Measurements from ENCODE around the gene YES1.

DNA sequence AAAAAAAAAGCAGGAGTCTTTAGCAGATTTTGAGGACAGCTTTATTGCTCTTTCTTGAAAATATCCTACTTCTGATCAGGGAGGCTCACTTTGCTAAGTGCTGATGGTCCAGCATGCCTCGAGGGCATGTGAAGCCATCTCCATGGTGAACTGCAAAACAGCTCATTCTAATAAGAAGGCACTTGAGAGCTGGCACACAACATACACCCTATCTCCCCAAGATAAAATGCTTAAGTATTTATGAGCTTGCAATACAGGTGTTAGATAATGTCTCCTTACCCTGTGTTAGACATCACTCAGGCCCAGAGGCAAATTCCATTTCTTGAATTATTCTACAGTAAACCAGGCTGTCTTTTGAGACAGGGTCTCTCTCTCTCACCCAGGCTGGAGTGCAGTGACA, 102.3 kb downstream of the YES1 start:
- TF ChIP-seq, protein P1, sequence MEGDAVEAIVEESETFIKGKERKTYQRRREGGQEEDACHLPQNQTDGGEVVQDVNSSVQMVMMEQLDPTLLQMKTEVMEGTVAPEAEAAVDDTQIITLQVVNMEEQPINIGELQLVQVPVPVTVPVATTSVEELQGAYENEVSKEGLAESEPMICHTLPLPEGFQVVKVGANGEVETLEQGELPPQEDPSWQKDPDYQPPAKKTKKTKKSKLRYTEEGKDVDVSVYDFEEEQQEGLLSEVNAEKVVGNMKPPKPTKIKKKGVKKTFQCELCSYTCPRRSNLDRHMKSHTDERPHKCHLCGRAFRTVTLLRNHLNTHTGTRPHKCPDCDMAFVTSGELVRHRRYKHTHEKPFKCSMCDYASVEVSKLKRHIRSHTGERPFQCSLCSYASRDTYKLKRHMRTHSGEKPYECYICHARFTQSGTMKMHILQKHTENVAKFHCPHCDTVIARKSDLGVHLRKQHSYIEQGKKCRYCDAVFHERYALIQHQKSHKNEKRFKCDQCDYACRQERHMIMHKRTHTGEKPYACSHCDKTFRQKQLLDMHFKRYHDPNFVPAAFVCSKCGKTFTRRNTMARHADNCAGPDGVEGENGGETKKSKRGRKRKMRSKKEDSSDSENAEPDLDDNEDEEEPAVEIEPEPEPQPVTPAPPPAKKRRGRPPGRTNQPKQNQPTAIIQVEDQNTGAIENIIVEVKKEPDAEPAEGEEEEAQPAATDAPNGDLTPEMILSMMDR (optimal IDR thresholded peaks at IDR 0.05 in 1 of 3, IDR thresholded peaks at IDR 0.05 in 1 of 3, conservative IDR thresholded peaks at IDR 0.05 in 1 of 3; ENCODE audit: extremely low read depth in 1 of 3, insufficient read depth in 2 of 3, low read length in 3 of 3), result no peak
- no peak for TF ChIP-seq EZH2 (IDR thresholded peaks at IDR 0.05; ENCODE audit: low read length)

All from keratinocyte (primary cell).